HG03432 (cell line): Measurements from ENCODE around the gene P2RY8.
"Not testable (repeated sequence)": the region's sequence is repeated elsewhere in the genome, so short reads cannot be mapped to it uniquely, and the experiment has no call there.

Experiments
- ATAC-seq: cut with Tn5 transposase; IDR thresholded peaks from one replicate; pipeline ENCODE4 v1.9.1; 2021; ENCODE audit warnings: mild to moderate bottlenecking, moderate library complexity; ENCODE audit not compliant: unreplicated experiment

The P2RY8 gene

DNA sequence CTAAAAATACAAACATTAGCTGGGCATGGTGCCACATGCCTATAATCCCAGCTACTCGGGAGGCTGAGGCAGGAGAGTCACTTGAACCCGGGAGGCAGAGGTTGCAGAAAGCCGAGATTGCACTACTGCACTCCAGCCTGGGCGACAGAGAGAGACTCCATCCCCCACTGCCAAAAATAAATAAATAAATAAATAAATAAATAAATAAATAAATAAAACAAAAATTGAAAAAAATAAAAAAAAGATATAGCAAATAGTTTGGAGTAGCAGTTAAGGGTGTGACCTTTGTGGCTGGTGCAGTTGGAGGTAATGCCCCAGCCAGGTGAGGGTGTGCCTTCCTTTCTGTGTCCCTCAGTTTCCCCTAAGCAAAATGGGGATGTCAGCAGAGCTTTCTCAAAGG lies 14.1 kb downstream of the P2RY8 start:
- ATAC-seq: not testable (repeated sequence)

- ATAC-seq: peak; percentile 85
Observed at GRCh38 chrX:1521459-1521956, 15.5 kb downstream of the P2RY8 start.

DNA sequence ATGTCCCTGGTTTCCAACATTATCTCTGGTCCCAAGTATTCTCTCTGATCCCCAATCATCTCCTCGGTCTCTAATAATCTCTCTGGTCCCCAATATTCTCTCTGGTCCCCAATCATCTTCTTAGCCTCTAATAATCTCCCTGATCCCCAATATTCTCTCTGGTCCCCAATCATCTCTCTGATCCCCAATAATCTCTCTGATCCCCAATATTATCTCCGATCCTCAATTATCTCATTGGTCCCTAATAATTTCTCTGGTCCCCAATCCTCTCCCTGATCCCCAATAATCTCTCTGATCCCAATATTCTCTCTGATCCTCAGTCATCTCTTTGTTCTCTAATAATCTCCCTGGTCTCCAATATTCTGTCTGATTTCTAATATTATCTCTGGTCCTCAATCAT lies 16.6 kb downstream of the P2RY8 start:
- ATAC-seq: no peak

GRCh38 chrX:1519022-1519497 lies 17.9 kb downstream of the P2RY8 start:
- no peak for ATAC-seq

GRCh38 chrX:1518512-1518911 lies 18.5 kb downstream of the P2RY8 start:
- no peak for ATAC-seq

DNA sequence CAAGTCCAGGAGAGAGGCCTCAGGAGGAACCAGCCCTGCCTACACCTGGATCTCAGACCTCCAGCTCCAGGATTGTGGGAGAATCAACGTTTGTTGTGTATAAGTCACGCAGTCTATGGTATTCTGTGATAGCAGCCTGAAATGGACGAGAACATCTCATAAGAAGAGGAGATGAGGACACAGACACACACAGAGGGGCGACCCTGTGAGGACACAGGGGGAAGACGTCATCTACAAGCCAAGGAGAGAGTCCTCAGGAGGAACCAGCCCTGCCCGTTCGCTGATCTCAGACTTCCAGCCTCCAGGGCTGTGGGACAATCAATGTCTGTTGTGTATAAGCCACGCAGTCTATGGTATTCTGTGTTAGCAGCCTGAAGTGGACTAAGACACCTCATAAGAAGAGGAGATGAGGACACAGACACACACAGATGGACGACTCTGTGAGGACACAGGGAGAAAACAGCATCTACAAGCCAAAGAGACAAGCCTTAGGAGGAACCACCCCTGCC lies 20.3 kb downstream of the P2RY8 start:
- no peak for ATAC-seq

DNA sequence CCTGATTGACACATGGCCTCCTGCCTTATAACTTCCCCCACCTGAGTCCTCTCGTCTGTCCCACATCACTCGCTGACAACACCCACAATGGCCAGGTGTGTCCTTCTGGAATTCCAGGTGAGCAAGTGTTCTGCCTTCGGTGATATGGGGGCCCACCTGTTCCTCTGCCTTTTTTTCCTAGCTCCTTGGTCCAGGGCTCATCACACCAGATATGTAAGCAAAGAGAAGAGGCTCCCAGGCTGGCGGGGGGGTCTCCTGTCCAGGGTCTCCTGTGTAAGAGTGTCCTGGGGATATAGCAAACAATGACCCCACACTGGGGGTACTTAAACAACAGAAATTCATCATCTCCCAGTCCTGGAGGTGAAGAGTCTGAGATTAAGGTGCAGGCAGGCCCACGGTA lies 25.2 kb downstream of the P2RY8 start:
- no peak for ATAC-seq

DNA sequence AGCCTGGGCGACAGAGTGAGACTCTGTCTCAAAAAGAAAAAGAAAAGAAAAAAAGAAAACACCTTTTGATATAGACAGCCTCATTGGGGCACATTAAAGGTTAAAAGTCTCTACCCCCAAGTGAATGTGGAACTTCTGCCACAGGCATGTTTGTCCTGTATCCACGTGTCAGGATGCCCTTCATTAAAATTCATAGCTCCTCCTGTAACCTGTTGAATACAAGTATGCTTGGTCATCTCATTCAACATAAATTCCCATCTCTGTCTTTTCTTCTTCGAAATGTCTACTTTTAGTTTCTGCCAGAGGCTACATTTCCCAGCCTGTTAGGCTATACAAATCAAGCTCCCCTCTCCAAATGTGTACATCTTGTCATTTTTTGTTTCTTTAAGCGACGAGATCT lies 25.8 kb downstream of the P2RY8 start:
- ATAC-seq: no peak

DNA sequence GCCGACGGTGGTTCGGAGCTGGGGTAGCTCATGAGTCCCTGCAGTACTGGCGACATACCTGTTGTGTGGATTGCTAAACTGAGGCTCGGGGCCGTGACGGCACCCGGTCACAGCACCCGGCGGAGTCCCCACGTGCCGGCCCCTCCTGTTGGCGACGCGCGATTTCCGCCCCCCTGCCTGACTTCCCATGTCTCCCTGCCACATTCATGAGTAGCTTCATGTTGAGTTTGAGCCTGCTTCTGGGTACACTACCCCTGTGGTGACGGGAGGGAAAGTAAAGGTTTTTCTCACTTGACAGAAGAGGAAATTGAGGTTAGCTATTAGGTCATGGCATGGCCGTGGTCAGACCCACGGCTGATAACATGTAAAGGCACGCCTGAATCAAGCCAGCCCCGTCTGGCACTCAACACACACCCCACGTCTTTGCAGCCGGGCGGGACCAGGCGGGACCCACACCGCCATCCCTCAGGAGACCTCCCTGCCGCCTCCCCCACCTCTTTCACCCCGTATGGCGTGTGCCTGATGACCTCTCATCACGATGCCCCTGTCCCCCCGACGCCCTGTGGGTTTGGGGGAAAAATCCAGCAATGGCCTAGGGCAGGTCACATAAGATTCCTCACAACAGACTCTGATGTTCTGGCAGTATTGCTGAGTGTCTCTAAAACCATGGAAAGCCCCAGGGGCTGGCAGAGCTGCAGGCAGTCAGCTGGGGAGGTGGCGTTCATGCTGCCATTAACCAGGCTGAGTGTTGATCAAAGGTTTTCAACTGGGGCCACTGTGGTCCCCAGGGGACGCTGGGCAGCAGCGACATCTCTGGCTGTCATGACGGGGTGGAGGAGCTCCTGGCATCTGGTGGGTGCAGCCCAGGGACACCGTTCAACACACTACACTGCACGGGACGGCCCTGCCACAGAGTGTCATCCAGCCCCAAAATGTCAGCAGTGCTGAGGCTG lies 29.2 kb downstream of the P2RY8 start:
- peak; percentile 80 for ATAC-seq

GRCh38 chrX:1506916-1507315 lies 30.1 kb downstream of the P2RY8 start:
- no peak for ATAC-seq

DNA sequence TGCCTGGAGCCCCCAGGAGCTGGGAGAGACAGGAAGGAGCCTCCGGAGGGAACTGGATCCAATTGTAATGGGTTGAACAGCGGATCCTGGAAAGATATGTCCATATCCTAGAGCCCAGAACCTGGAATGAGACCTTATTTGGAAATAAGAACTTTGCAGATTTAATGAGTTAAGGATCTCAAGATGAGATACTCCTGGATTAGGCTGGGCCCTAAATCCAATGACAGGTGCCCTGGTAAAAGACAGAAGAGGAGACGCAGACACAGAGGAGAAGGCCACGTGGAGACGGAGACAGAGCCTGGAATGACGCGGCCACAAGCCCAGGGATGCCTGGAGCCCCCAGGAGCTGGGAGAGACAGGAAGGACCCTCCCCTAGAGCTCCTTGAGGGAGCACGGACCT lies 34.1 kb downstream of the P2RY8 start:
- ATAC-seq: no peak

GRCh38 chrX:1502241-1502640 lies 34.7 kb downstream of the P2RY8 start:
- ATAC-seq: peak; percentile 57

GRCh38 chrX:1500701-1501624 lies 36.0 kb downstream of the P2RY8 start:
- ATAC-seq: peak; percentile 65

DNA sequence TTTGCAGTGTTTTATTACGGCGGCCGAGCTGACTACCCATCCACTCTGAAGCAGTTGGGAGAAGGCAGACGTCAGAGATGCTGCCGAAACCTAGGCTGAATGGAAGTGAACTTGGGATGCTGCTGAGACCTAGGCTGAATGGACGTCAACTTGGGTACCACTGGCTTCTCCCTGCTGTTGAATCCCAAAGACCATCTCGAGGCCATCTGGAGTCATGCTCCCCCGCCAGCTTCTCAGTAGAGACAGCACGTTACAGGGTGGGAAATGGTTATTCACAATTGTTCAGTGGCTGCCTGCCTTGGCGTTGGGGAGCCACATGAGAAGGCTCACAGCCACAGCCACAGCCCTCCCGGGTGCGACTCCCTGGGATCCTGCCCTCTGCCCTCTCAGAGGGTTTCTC lies 40.9 kb downstream of the P2RY8 start:
- no peak for ATAC-seq

DNA sequence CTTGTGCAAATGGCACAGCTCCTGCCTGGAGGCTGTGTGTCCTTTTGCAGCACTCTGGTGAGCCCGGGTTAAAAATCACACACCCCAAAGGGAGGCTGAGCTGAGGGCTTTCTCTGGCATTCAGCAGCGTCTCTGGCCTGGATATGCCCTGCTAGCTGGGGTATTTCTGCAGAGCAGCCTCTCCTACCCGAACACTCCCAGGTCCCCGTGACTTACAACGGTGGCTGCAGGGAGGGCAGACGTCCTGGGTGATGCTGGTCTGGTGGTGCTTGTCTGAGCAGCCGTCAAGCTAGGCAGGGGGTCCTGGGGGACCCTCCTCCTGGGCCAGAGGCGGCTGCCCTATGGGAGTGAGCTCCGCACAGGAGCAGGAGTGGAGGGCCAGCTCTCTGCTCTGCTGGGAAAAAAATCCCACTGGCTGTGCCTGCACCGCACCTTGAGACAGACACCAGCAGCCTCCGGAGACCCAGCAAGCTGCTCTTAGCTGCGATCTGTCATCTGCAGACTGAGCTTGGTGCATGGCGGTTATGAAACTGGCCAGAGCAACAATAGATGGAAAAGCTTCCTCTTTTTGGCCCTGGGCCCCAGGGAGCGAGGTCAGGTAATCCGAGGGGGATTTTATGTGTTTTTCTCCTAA lies 43.0 kb downstream of the P2RY8 start:
- peak; percentile 62 for ATAC-seq

- ATAC-seq: no peak
Observed at GRCh38 chrX:1493412-1493811, 43.6 kb downstream of the P2RY8 start.

- no peak for ATAC-seq
Observed at GRCh38 chrX:1492421-1493012, 44.5 kb downstream of the P2RY8 start.

DNA sequence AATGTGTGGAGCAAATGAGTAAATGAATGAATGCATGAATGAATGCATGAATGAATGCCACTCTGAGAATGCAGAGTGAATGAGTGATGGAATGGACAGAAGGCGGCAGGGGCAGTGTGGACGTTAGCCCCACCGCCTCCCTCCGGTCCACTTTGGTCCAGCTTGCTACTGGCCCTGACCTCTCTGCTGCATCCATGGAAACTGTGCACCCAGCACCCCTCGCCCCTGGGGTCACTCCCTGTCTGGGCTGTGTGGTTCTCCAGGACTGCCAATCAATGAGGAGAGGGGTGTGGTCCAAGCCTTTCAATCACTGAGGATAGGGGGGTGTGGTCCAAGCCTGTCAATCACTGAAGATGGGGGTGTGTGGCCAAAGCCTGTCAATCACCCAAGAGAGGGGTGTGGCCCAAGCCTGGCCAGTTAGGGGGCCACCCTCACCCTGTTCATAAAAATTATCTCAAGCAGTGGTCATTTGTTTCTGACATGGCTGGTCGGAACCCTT lies 45.1 kb downstream of the P2RY8 start:
- peak; percentile 70 for ATAC-seq

- ATAC-seq: not testable (repeated sequence)
Observed at GRCh38 chrX:1491248-1491647, 45.7 kb downstream of the P2RY8 start.

GRCh38 chrX:1490723-1491122 lies 46.3 kb downstream of the P2RY8 start:
- not testable (repeated sequence) for ATAC-seq
